ENCODE data around the gene ECT2. TPM values are rescaled to one million over a fixed set of nuclear protein-coding genes. Genes with fewer than 3 reads are reported as not detected.
A peak's percentile ranks its signal among the peaks of the same experiment; 100 is the strongest.

ECT2 gene
- total RNA-seq (2021; fragmentation: NEBNext Ultra II Directional; extraction: Animal tissue kit (Norgen Biotek cat#: 25700)), result 76.2 and 88.7 TPM in 2 replicates
- polyA plus RNA-seq (2011; rRNA removed), result 9.9 and 19.5 TPM in 2 replicates
- 29.8 TPM for polyA plus RNA-seq (2011; cell fraction: cytosol; rRNA removed)
- polyA plus RNA-seq (2011; cell fraction: nucleus; rRNA removed), result 16.0 TPM
- 23.0 to 58.2 TPM (median 30.5 TPM) in 4 replicates for polyA plus RNA-seq (2012, experiment 1 of 2)
- 2.6 TPM for polyA plus RNA-seq (2012, experiment 2 of 2)
- polyA plus RNA-seq (2013, experiment 1 of 2), result 46.0 TPM
- polyA plus RNA-seq (2013, experiment 2 of 2), result 48.1 TPM
- polyA minus RNA-seq (2011; rRNA and poly(A)+ RNA removed), result 45.3 and 69.9 TPM in 2 replicates
- polyA minus RNA-seq (2011; cell fraction: cytosol; rRNA and poly(A)+ RNA removed), result 43.6 TPM
- 118 TPM for polyA minus RNA-seq (2011; cell fraction: nucleus; rRNA and poly(A)+ RNA removed)
- long read RNA-seq, experiment 1, partial matches to known transcripts, result 38 of 72 reads
- long read RNA-seq, experiment 1, other reads (novel, unspliced or antisense), result 34 of 72 reads
- long read RNA-seq, experiment 2, full-length matches to known transcripts, result 13 of 19 reads
- long read RNA-seq, experiment 2, partial matches to known transcripts, result 3 of 19 reads
- long read RNA-seq, experiment 2, other reads (novel, unspliced or antisense), result 3 of 19 reads

- H4K8ac ChIP-seq (ENCODE audit: extremely low read depth, insufficient read depth, low read length), result peak within 1 kb of the TSS; percentile 91; the same call in 1 of the 2 replicates
- no peak within 1 kb of the TSS for H2BK15ac ChIP-seq (ENCODE audit: low read length)
- H3K27me3 ChIP-seq (replicated peaks in 1 of 4; ENCODE audit: control insufficient read depth in 3 of 4, extremely low read depth in 1 of 4, insufficient read depth in 3 of 4, low read length in 3 of 4), result no peaks in the 10 kb centered on the region
- H3K23me2 ChIP-seq (ENCODE audit: low read depth, low read length), result no peaks in the 10 kb centered on the region
- H2AFZ ChIP-seq (ENCODE audit: low read length), result no peak within 1 kb of the TSS; the same call in 1 of the 2 replicates
- H3K79me1 ChIP-seq (ENCODE audit: low read depth, low read length), result peaks cover 5% of the 10 kb centered on the region; the same call in 1 of the 2 replicates
- peak within 1 kb of the TSS; percentile 90 for H3K4ac ChIP-seq (replicated peaks; ENCODE audit: insufficient read length, low read depth, low read length)
- H3K23ac ChIP-seq (ENCODE audit: insufficient read length), result no peak within 1 kb of the TSS
- H3K9ac ChIP-seq (replicated peaks in 1 of 4; ENCODE audit: extremely low read depth in 1 of 4, low read depth in 3 of 4, low read length in 3 of 4), result peak within 1 kb of the TSS; percentile 87 to 92 (median 90)
- peak; percentile 96 to 100 for DNase-seq (ENCODE audit: low read depth in 1 of 2, low spot score in 2 of 2)
- no peaks in the 10 kb centered on the region; a peak in 1 of 7 replicates for H3K4me1 ChIP-seq (replicated peaks in 1 of 4; ENCODE audit: control insufficient read depth in 3 of 4, insufficient read depth in 4 of 4, low read length in 3 of 4)
- H2BK20ac ChIP-seq (ENCODE audit: low read length), result no peak within 1 kb of the TSS
- H2AK5ac ChIP-seq (ENCODE audit: low read depth, low read length), result no peak within 1 kb of the TSS
- ChIA-PET CTCF (ENCODE audit: partially characterized antibody) (interaction anchor here (0.7 to 5.0 kb wide), 11 partner anchors 13 to 269 kb away, joined by 3 to 34 read pairs (median 4); partner anchors contain the start of gene NCEH1), POLR2A (ENCODE audit: partially characterized antibody) (interaction anchor here (0.6 to 2.4 kb wide), 26 partner anchors 8 to 708 kb away, joined by 3 to 14 read pairs (median 4); partner anchors contain the start of gene NCEH1)
- peak within 1 kb of the TSS; percentile 78 for H3K56ac ChIP-seq (replicated peaks; ENCODE audit: insufficient read length, low read depth, low read length)
- no peak within 1 kb of the TSS for H2BK120ac ChIP-seq (replicated peaks; ENCODE audit: low read depth, low read length)
- H3K4me2 ChIP-seq (ENCODE audit: insufficient read depth in 1 of 2, low read depth in 2 of 2, low read length in 2 of 2), result peak within 1 kb of the TSS; percentile 30 to 67
- no peak within 1 kb of the TSS for H4K91ac ChIP-seq (replicated peaks; ENCODE audit: insufficient read length, low read length)
- peak within 1 kb of the TSS; percentile 87 for H2BK5ac ChIP-seq (ENCODE audit: low read depth, low read length)
- H3K14ac ChIP-seq (ENCODE audit: insufficient read length), result no peak within 1 kb of the TSS
- peak within 1 kb of the TSS; percentile 55 for H4K5ac ChIP-seq (ENCODE audit: insufficient read length, low read depth, low read length)
- no peaks in the 10 kb centered on the region for H3K9me3 ChIP-seq (ENCODE audit: insufficient read depth in 2 of 2, low read depth in 1 of 2, low read length in 1 of 2)
- H3K36me3 ChIP-seq (ENCODE audit: control insufficient read depth in 2 of 4, insufficient read depth in 4 of 4, low read length in 3 of 4), result peaks cover 0 to 21% (median 5%) of the 10 kb centered on the region in 4 experiments; a peak in 3 of 8 replicates
- H3K4me3 ChIP-seq (ENCODE audit: extremely low read depth in 1 of 4, insufficient read depth in 2 of 4, low read depth in 3 of 4, low read length in 4 of 4), result peak within 1 kb of the TSS; percentile 81 to 94 (median 90)
- WGBS, 2 experiments (ENCODE audit: extremely low coverage in 1 of 2, insufficient coverage in 1 of 2, insufficient read length in 1 of 2, insufficient replicate concordance in 2 of 2, low coverage in 1 of 2, low lambda C conversion rate in 2 of 2, missing lambda C conversion rate in 1 of 2), result 2% methylated on average over 49 of the region's 49 CpGs; no CpG with 5 or more reads in 1 of the 2 experiments
- H3K27ac ChIP-seq (ENCODE audit: low read depth, low read length), result peak within 1 kb of the TSS; percentile 89
- peak within 1 kb of the TSS; percentile 92 for H3K18ac ChIP-seq (ENCODE audit: extremely low read depth, low read length)
- peaks cover 0 to 2% of the 10 kb centered on the region in 2 experiments for H4K20me1 ChIP-seq (replicated peaks in 1 of 2; ENCODE audit: control insufficient read depth in 1 of 2, insufficient read depth in 2 of 2, low read length in 2 of 2)
- peak; percentile 81 for FAIRE-seq
- H3K79me2 ChIP-seq (ENCODE audit: control insufficient read depth in 1 of 2, insufficient read depth in 2 of 2, low read length in 2 of 2), result peaks cover 23 to 48% of the 10 kb centered on the region in 2 experiments
- H2BK12ac ChIP-seq (ENCODE audit: low read depth, low read length), result no peak within 1 kb of the TSS; the same call in 1 of the 2 replicates
- TF ChIP-seq RBBP5 (IDR thresholded peaks at IDR 0.05; ENCODE audit: borderline replicate concordance, low read depth, low read length), result peak; percentile 86
- TF ChIP-seq TAF1 (IDR thresholded peaks at IDR 0.05; ENCODE audit: low read depth, low read length), result peak; percentile 94
- TF ChIP-seq SP1 (IDR thresholded peaks at IDR 0.05; ENCODE audit: low read depth, low read length), result peak; percentile 68
- peak; percentile 79 for TF ChIP-seq YY1 (IDR thresholded peaks at IDR 0.05; ENCODE audit: low read depth, low read length)
- no peak for TF ChIP-seq SP2 (IDR thresholded peaks at IDR 0.05; ENCODE audit: low read length)
- peak; percentile 75 for TF ChIP-seq KDM4A (IDR thresholded peaks at IDR 0.05; ENCODE audit: low read depth, low read length, severe bottlenecking)
Measured at GRCh38 chr3:172750368-172751174, at the start of gene ECT2. Gene ECT2, plus strand, starts transcription at chr3:172750726. Its CDS starts 3,805 bp downstream, at chr3:172754531.
